Measurements from ENCODE around the gene GNA12.

Gene GNA12

DNA sequence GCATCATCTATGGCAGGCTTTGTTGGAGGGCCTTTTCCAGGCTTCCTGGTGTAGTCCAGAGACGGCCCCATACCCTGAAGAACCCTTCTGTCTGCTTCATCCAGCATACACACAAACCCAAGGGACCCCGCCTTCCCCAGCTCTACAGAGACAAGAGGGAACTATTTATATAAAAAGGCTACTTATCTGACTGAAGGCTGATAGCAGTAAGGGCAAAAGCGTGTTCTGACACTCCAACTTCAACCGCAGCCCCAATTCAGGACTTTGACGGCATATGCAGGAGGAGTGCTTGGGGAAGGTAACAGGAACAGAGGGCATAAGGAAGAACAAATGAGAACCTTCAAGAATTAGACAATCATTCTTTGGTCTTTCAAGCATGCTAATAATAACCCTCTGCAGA, 21.0 kb downstream of the GNA12 start:
- TF ChIP-seq TAF1 (IDR thresholded peaks at IDR 0.05; ENCODE audit: borderline replicate concordance, insufficient read depth, low read length) (no peak), POLR2AphosphoS5 (IDR thresholded peaks at IDR 0.05; ENCODE audit: low read depth, low read length) (no peak), SIN3A (IDR thresholded peaks at IDR 0.05; ENCODE audit: borderline replicate concordance, insufficient read depth, low read length) (no peak), FOXP2 (optimal IDR thresholded peaks at IDR 0.05; ENCODE audit: borderline replicate concordance, extremely low read depth, extremely low read length, insufficient read depth) (no peak)
- TF ChIP-seq, protein P1, sequence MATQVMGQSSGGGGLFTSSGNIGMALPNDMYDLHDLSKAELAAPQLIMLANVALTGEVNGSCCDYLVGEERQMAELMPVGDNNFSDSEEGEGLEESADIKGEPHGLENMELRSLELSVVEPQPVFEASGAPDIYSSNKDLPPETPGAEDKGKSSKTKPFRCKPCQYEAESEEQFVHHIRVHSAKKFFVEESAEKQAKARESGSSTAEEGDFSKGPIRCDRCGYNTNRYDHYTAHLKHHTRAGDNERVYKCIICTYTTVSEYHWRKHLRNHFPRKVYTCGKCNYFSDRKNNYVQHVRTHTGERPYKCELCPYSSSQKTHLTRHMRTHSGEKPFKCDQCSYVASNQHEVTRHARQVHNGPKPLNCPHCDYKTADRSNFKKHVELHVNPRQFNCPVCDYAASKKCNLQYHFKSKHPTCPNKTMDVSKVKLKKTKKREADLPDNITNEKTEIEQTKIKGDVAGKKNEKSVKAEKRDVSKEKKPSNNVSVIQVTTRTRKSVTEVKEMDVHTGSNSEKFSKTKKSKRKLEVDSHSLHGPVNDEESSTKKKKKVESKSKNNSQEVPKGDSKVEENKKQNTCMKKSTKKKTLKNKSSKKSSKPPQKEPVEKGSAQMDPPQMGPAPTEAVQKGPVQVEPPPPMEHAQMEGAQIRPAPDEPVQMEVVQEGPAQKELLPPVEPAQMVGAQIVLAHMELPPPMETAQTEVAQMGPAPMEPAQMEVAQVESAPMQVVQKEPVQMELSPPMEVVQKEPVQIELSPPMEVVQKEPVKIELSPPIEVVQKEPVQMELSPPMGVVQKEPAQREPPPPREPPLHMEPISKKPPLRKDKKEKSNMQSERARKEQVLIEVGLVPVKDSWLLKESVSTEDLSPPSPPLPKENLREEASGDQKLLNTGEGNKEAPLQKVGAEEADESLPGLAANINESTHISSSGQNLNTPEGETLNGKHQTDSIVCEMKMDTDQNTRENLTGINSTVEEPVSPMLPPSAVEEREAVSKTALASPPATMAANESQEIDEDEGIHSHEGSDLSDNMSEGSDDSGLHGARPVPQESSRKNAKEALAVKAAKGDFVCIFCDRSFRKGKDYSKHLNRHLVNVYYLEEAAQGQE (IDR thresholded peaks at IDR 0.05; ENCODE audit: insufficient read depth in 1 of 2, low read depth in 2 of 2, low read length in 2 of 2): no peak

DNA sequence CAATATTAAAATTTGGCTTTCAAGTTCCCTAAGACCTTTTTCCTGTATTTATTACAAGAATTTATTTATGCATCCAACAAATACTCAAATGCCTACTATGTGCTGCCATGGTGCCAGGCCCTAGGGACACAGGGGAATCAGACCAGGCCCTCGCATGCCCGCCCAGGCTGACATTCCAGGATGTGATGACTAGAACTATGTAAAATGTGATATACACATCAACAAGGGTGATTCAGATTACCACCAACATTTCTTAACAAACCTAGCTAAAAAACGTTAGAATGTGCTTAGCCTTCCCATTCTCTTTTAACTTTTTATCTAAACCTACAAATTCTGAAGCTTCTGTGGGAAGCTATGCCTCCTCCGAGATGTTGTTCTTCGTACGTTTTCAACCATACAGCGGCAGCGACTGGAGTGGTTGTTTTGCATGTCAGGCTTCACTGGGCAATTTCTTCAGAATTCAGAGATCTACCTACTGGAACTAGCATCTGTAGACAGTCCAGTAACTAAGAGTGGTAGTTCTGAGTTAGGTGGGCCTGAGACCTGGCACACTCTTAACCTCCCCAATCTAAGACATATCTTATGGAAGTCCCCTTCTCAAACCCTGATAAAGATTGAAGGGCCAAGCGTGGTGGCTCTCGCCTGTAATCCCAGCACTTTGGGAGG, 22.1 kb downstream of the GNA12 start:
- TF ChIP-seq SIN3A (IDR thresholded peaks at IDR 0.05; ENCODE audit: borderline replicate concordance, insufficient read depth, low read length): no peak

DNA sequence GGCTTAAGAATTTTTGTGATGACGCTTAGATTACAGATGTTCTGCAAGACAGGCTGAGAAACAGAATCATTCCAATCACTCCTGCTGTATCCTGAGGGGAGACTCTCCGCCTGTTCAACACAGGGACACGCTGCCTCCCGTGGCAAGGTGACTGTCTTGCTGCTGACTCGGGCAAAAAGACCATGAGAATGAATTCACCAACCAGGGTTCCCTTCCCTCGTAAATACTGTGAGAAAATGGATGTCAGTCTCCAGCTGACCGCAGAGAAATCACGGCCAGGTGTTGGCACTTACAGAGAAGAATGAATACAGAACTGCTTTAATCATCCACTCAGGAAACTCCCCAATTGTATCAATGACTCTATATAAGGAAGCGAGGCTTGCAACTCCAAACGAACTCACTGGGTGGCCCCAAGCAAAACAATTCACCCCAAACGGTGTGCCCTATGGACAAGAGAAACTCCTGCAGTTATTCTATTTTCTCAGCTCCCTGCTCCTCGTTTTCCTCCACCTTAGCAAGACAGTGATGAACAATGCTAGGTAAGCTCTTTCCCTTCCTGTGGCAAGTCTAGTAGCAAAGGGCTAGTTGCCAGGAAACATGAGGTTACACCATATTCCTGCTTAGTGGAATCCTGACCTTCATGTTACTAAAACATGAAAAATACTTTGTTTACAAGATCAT, 22.8 kb downstream of the GNA12 start:
- TF ChIP-seq SIN3A (IDR thresholded peaks at IDR 0.05; ENCODE audit: borderline replicate concordance, insufficient read depth, low read length) (no peak), TAF1 (IDR thresholded peaks at IDR 0.05; ENCODE audit: borderline replicate concordance, insufficient read depth, low read length) (no peak), POLR2AphosphoS5 (IDR thresholded peaks at IDR 0.05; ENCODE audit: low read depth, low read length) (no peak), FOXP2 (optimal IDR thresholded peaks at IDR 0.05; ENCODE audit: borderline replicate concordance, extremely low read depth, extremely low read length, insufficient read depth) (no peak)
- TF ChIP-seq, protein P1 (IDR thresholded peaks at IDR 0.05; ENCODE audit: insufficient read depth in 1 of 2, low read depth in 2 of 2, low read length in 2 of 2): no peak

DNA sequence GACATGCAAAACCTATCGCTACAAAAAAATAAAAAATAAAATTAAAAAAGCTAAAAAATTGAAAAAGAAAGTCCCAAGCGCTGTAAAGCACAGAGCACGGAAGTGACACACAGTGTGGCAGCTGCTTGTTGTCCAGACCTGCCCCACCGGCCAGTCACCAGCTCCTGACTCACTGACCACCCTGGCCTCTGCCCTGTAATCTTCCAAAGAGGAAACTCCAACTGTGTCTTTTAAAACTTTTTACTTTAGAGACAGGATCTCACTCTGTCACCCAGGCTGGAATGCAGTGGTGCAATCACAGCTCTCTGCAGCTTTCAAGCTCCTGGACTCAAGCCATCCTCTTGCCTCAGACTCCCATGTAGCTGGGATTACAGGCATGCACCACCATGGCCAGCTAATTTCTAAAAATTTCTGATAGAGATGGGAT, 23.6 kb downstream of the GNA12 start:
- peak; percentile 71 for TF ChIP-seq FOXP2 (optimal IDR thresholded peaks at IDR 0.05; ENCODE audit: borderline replicate concordance, extremely low read depth, extremely low read length, insufficient read depth)
- no peak for TF ChIP-seq POLR2AphosphoS5 (IDR thresholded peaks at IDR 0.05; ENCODE audit: low read depth, low read length)

DNA sequence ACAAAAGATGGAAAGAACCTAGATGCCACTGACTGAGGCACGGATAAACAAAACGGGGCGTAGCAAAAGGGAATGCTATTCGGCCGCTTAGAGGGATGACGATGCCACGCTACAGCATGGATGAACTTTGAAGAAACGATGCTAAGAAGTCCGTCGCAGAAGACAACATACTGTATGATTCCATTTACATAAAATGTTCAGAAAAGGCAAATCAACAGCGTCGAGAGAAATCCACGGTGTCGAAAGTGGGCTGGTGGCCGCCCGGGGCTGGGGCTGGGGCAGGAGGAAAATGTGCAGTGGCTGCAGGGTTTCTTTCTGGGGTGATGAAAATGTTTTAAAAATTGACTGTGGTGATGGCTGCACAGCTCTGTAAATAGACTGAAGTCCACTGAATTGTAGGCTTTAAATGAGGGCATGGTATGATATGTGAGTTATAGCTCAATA, 24.1 kb downstream of the GNA12 start:
- no peak for TF ChIP-seq POLR2AphosphoS5 (IDR thresholded peaks at IDR 0.05; ENCODE audit: low read depth, low read length)
- TF ChIP-seq, protein P1 (IDR thresholded peaks at IDR 0.05; ENCODE audit: insufficient read depth in 1 of 2, low read depth in 2 of 2, low read length in 2 of 2): no peak
- no peak for TF ChIP-seq TAF1 (IDR thresholded peaks at IDR 0.05; ENCODE audit: borderline replicate concordance, insufficient read depth, low read length)
- no peak for TF ChIP-seq FOXP2 (optimal IDR thresholded peaks at IDR 0.05; ENCODE audit: borderline replicate concordance, extremely low read depth, extremely low read length, insufficient read depth)
- TF ChIP-seq SIN3A (IDR thresholded peaks at IDR 0.05; ENCODE audit: borderline replicate concordance, insufficient read depth, low read length): no peak

Measured in PFSK-1 (cell line).